HG03175 (cell line): ENCODE data around the gene RELT.

Experiments
- ATAC-seq: cut with Tn5 transposase; IDR thresholded peaks from one replicate; pipeline ENCODE4 v1.9.1; 2021; ENCODE audit warnings: mild to moderate bottlenecking, moderate library complexity; ENCODE audit not compliant: unreplicated experiment

RELT gene

GRCh38 chr11:73401924-73402833 is 26.0 kb downstream of the RELT start:
- ATAC-seq = no peak

GRCh38 chr11:73402834-73403185 is 26.6 kb downstream of the RELT start:
- no peak for ATAC-seq

- ATAC-seq = no peak
Observed at GRCh38 chr11:73403541-73403940, 27.3 kb downstream of the RELT start.

- no peak for ATAC-seq
Observed at GRCh38 chr11:73404048-73404447, 27.8 kb downstream of the RELT start.

- no peak for ATAC-seq
Observed at GRCh38 chr11:73404506-73405145, 28.4 kb downstream of the RELT start.

GRCh38 chr11:73405146-73405510 is 28.9 kb downstream of the RELT start:
- no peak for ATAC-seq

- no peak for ATAC-seq
Observed at GRCh38 chr11:73406131-73406530, 29.9 kb downstream of the RELT start.

GRCh38 chr11:73406619-73407018 is 30.4 kb downstream of the RELT start:
- no peak for ATAC-seq

- ATAC-seq = no peak
Observed at GRCh38 chr11:73409431-73409830, 33.2 kb downstream of the RELT start.

- no peak for ATAC-seq
Observed at GRCh38 chr11:73410627-73411026, 34.4 kb downstream of the RELT start.

GRCh38 chr11:73411031-73411430 is 34.8 kb downstream of the RELT start:
- no peak for ATAC-seq

GRCh38 chr11:73412308-73412707 is 36.1 kb downstream of the RELT start:
- no peak for ATAC-seq

GRCh38 chr11:73413256-73413655 is 37.1 kb downstream of the RELT start:
- no peak for ATAC-seq

- ATAC-seq = no peak
Observed at GRCh38 chr11:73414977-73415651, 38.9 kb downstream of the RELT start.

GRCh38 chr11:73415854-73416615 is 39.8 kb downstream of the RELT start:
- no peak for ATAC-seq

- no peak for ATAC-seq
Observed at GRCh38 chr11:73416786-73417185, 40.6 kb downstream of the RELT start.

- no peak for ATAC-seq
Observed at GRCh38 chr11:73420136-73420535, 43.9 kb downstream of the RELT start.

GRCh38 chr11:73422886-73423285 is 46.7 kb downstream of the RELT start:
- ATAC-seq = no peak

GRCh38 chr11:73423506-73423905 is 47.3 kb downstream of the RELT start:
- no peak for ATAC-seq

- ATAC-seq = no peak
Observed at GRCh38 chr11:73425108-73425507, 48.9 kb downstream of the RELT start.

- ATAC-seq = no peak
Observed at GRCh38 chr11:73426219-73426850, 50.1 kb downstream of the RELT start.
